ENCODE results near the gene HMGN3. TPM values are rescaled to one million over a fixed set of nuclear protein-coding genes. Genes with fewer than 3 reads are reported as not detected.

Gene HMGN3
- total RNA-seq, 1 donor = 23.7 TPM

GRCh38 chr6:79226660-79227059 is 7.8 kb downstream of the HMGN3 start:
- TF ChIP-seq CTCF (IDR thresholded peaks at IDR 0.05; ENCODE audit: insufficient read depth, low read depth, low read length) = no peak
- DNase-seq (ENCODE audit: low read depth) = no peak
- H3K4me3 ChIP-seq (ENCODE audit: low read depth, low read length) = no peak overlapping the region

- peak; percentile 79 for DNase-seq (ENCODE audit: low read depth)
- no peak overlapping the region for H3K4me3 ChIP-seq (ENCODE audit: low read depth, low read length)
- TF ChIP-seq CTCF (IDR thresholded peaks at IDR 0.05; ENCODE audit: insufficient read depth, low read depth, low read length) = no peak
Measured at GRCh38 chr6:79225717-79226599, 8.5 kb downstream of the HMGN3 start.

- no peak for TF ChIP-seq CTCF (IDR thresholded peaks at IDR 0.05; ENCODE audit: insufficient read depth, low read depth, low read length)
Measured at GRCh38 chr6:79223611-79224404, 10.7 kb downstream of the HMGN3 start.

GRCh38 chr6:79215213-79215824 is 19.2 kb downstream of the HMGN3 start:
- no peak for TF ChIP-seq CTCF (IDR thresholded peaks at IDR 0.05; ENCODE audit: insufficient read depth, low read depth, low read length)
- H3K4me3 ChIP-seq (ENCODE audit: low read depth, low read length) = no peak overlapping the region
- peak; percentile 76 for DNase-seq (ENCODE audit: low read depth)

More at GRCh38 chr6:79223611-79224404, 10.7 kb downstream of the HMGN3 start:
- no peak overlapping the region for H3K4me3 ChIP-seq (ENCODE audit: low read depth, low read length)
- no peak for DNase-seq (ENCODE audit: low read depth)

- DNase-seq (ENCODE audit: low read depth) = no peak
- TF ChIP-seq CTCF (IDR thresholded peaks at IDR 0.05; ENCODE audit: insufficient read depth, low read depth, low read length) = no peak
- H3K4me3 ChIP-seq (ENCODE audit: low read depth, low read length) = no peak overlapping the region
Measured at GRCh38 chr6:79212859-79213258, 21.6 kb downstream of the HMGN3 start.

- TF ChIP-seq CTCF (IDR thresholded peaks at IDR 0.05; ENCODE audit: insufficient read depth, low read depth, low read length) = no peak
- H3K4me3 ChIP-seq (ENCODE audit: low read depth, low read length) = no peak overlapping the region
- DNase-seq (ENCODE audit: low read depth) = no peak
Measured at GRCh38 chr6:79208816-79209215, 25.7 kb downstream of the HMGN3 start.
